Large intestine (tissue), 3 donors: ENCODE data around the gene RAD9A. TPM values are rescaled to one million over a fixed set of nuclear protein-coding genes. Genes with fewer than 3 reads are reported as not detected.
"Not testable (repeated sequence)": the region's sequence is repeated elsewhere in the genome, so short reads cannot be mapped to it uniquely, and the experiment has no call there.

Experiments used
- DNase-seq, 2 donors: peaks; one replicate each; pipeline versions ENCODE4 v3.0.0 to v3.0.0-alpha.2; 2013
- H3K27ac ChIP-seq: one replicate; pipeline ENCODE4 v1.5.1; 2013; ENCODE audit warnings: low read length
- H3K27me3 ChIP-seq: 2 replicates; pipeline ENCODE4 v1.6.1; 2013; ENCODE audit warnings: low read length; ENCODE audit not compliant: control insufficient read depth, insufficient read depth
- H3K36me3 ChIP-seq: 2 replicates; pipeline ENCODE4 v1.6.1; 2013; ENCODE audit warnings: low read length; ENCODE audit not compliant: control insufficient read depth, insufficient read depth
- H3K4me1 ChIP-seq: one replicate; pipeline ENCODE4 v1.6.1; 2013; ENCODE audit warnings: low read length; ENCODE audit not compliant: control insufficient read depth, insufficient read depth
- H3K4me3 ChIP-seq: one replicate; pipeline ENCODE4 v1.5.1; 2013; ENCODE audit warnings: low read length
- H3K9me3 ChIP-seq: one replicate; pipeline ENCODE4 v1.6.1; 2013; ENCODE audit warnings: mild to moderate bottlenecking, low read depth, low read length, moderate library complexity; ENCODE audit not compliant: control insufficient read depth
- WGBS: methylation state at CpG from one replicate; pipeline ENCODE4 v1.1.5; 2013; ENCODE audit warnings: low lambda C conversion rate; ENCODE audit not compliant: insufficient coverage; 5-methylcytosine and 5-hydroxymethylcytosine counted together
- polyA plus RNA-seq: library from polyadenylated mRNA; unstranded; fragments of 120-200 nt; gene quantifications from one replicate; pipeline ENCODE4 v1.2.1, GENCODE V29; 2013

Gene RAD9A
- polyA plus RNA-seq, 1 donor = 22.1 TPM

DNA sequence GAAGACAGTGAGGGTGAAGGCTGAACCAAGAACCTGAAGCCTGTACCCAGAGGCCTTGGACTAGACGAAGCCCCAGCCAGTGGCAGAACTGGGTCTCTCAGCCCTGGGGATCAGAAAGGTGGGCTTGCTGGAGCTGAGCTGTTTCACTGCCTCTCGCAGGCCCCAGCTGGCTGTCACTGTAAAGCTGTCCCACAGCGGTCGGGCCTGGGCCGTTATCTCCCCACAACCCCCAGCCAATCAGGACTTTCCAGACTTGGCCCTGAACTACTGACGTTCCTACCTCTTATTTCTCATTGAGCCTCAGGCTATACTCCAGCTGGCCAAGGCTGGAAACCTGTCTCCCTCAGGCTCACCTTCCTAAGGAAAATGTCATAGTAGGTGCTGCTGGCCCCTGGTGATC is 5.8 kb downstream of the RAD9A start:
- no peak overlapping the region for H3K27ac ChIP-seq
- H3K4me3 ChIP-seq = no peak overlapping the region
- H3K9me3 ChIP-seq = no peaks in the 10 kb centered on the region
- no peaks in the 10 kb centered on the region for H3K27me3 ChIP-seq
- no peak for DNase-seq
- H3K36me3 ChIP-seq = peaks cover 55% of the 10 kb centered on the region
- WGBS = no CpG with 5 or more reads among the region's 6 CpGs
- peaks cover 19% of the 10 kb centered on the region for H3K4me1 ChIP-seq

DNA sequence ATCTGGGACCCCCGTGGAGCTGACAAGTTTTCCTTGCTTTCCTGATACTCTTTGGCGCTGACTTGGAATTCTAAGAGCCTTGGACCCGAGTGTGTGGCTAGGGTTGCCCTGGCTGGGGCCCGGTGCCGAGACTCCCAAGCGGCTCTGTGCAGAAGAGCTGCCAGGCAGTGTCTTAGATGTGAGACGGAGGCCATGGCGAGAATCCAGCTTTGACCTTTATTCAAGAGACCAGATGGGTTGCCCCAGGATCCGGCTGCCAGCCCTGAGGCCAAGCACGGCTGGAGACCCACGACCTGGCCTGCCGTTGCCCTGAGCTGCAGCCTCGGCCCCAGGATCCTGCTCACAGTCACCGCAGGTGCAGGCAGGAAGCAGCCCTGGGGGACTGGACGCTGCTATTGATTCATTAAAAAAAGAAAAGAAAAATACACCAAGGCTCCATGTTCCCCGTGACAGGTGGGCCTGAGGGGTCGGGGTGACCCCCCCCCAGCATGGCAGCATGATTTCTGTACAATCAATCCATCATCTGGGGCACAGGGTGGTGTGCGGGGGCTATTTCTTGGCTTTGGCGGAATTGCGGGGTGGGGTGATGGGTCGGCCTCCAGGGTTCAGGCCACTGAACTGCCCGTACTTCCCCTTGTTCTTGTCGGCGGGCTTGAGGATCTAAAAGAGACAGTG is 6.3 kb downstream of the RAD9A start:
- H3K27me3 ChIP-seq = no peaks in the 10 kb centered on the region
- H3K4me1 ChIP-seq = peaks cover 20% of the 10 kb centered on the region
- WGBS = no CpG with 5 or more reads among the region's 24 CpGs
- no peak for DNase-seq
- peaks cover 55% of the 10 kb centered on the region for H3K36me3 ChIP-seq
- no peak overlapping the region for H3K27ac ChIP-seq
- H3K9me3 ChIP-seq = no peaks in the 10 kb centered on the region
- H3K4me3 ChIP-seq = no peak overlapping the region

DNA sequence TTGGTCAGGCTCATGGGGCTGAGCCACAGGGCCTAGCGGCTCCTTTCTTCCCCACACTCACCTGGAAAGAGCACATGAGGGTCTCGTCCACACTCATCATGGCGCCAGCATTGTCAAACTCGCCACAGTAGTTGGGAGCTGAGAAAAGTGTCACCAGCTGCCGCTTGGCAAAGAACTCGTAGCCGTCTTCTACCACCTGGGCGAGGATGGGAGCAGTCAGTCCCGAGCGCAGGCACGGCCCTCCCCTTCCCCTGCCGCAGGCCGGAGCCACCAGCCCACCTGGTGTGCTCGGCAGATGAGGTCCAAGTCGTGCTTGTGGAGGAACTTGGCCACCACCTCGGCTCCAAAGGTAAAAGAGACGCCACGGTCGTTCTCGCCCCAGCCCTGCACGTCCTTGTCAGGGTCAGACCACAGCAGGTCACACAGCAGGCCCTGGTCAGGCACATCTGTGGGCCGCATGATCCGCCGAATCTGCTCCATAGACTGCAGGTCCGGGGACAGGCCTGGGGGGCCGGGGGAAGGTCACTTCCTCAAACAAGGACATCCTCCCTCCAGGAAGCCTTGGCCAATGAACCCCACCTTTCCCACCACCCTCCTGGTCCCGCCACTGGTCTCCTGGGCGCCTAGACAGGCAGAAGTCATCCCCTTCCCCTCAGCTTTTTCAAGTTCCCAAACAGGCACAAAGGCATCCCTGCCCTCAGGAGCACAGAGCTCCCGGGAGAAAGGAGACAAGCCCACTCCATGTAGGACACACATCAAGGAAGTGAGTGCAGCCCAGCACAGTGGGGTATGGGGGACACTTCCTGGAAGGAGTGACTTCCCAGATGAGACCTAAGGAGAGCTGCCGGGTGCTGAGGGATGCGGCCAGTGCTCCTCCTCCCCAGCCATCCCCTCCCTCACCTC is 7.1 kb downstream of the RAD9A start:
- H3K9me3 ChIP-seq = no peaks in the 10 kb centered on the region
- DNase-seq = no peak
- no peak overlapping the region for H3K27ac ChIP-seq
- peaks cover 51% of the 10 kb centered on the region for H3K36me3 ChIP-seq
- whole genome bisulfite sequencing = no CpG with 5 or more reads among the region's 31 CpGs
- no peaks in the 10 kb centered on the region for H3K27me3 ChIP-seq
- H3K4me1 ChIP-seq = peaks cover 24% of the 10 kb centered on the region
- H3K4me3 ChIP-seq = no peak overlapping the region

DNA sequence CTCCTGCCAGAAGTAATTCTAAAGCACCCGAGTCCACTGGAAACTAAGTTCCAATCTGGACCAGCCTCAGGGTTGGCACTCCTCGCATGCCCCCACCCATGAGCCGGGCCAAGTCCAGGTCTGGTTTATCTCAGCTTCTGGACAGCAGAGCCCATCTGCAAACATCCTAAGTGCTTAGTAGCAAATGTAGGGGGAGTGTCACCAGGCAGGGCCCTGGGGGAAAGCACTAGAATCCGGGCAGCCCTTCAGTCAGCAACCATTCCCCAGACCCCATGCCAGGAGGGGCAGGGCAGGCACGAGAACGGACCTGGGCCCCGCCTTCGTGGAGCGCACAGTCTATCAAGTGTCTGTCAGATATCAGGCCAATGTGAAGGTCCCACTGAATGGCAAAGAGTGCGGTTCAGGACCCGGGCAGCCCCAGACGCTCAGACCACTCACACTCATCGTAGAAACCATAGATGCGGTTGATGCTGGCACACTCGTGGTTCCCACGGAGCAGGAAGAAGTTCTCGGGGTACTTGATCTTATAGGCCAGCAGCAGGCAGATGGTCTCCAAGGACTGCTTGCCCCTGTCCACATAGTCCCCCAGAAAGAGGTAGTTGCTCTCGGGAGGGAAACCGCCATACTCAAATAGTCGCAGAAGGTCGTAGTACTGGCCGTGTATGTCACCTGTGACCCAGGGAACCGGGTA is 8.6 kb downstream of the RAD9A start:
- no peaks in the 10 kb centered on the region for H3K9me3 ChIP-seq
- H3K27me3 ChIP-seq = no peaks in the 10 kb centered on the region
- no peak overlapping the region for H3K27ac ChIP-seq
- H3K4me3 ChIP-seq = peak overlapping the region; percentile 100
- DNase-seq = peak in 1 of 2 donors; percentile 36
- no CpG with 5 or more reads among the region's 23 CpGs for WGBS
- peaks cover 42% of the 10 kb centered on the region for H3K36me3 ChIP-seq
- peaks cover 31% of the 10 kb centered on the region for H3K4me1 ChIP-seq

DNA sequence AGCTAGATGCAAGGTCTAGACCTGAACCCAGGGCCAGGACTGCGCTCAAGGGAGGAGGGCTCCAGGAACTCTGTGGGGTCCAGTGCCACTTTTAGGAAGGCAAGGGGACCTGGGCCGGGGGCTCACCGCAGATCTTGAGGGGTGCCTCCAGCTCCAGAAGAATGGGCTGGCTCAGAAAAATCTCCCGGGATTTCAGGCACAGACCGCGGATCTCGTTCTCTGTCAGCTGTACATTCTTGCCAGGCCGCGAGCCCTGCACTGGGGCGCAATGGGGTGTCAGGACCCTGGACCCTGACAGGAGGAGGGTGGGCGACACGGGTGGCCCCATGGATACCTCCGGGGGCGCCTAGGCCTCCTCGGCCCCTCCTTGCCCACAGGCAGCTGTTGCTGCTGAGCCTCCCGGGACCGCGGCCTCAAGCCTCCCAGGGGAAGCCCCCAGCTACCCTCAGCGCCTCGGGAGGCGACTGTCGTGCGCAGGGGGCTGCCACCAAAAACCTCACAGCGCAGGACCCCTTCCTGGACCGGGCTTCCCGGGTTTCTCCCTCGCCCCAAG is 9.2 kb downstream of the RAD9A start:
- Histone ChIP-seq H3K9me3 (no peaks in the 10 kb centered on the region), H3K36me3 (peaks cover 37% of the 10 kb centered on the region), H3K27me3 (no peaks in the 10 kb centered on the region), H3K4me3 (peak overlapping the region; percentile 100), H3K27ac (peak overlapping the region; percentile 63), H3K4me1 (peaks cover 32% of the 10 kb centered on the region)
- DNase-seq = no peak
- no CpG with 5 or more reads among the region's 27 CpGs for WGBS

DNA sequence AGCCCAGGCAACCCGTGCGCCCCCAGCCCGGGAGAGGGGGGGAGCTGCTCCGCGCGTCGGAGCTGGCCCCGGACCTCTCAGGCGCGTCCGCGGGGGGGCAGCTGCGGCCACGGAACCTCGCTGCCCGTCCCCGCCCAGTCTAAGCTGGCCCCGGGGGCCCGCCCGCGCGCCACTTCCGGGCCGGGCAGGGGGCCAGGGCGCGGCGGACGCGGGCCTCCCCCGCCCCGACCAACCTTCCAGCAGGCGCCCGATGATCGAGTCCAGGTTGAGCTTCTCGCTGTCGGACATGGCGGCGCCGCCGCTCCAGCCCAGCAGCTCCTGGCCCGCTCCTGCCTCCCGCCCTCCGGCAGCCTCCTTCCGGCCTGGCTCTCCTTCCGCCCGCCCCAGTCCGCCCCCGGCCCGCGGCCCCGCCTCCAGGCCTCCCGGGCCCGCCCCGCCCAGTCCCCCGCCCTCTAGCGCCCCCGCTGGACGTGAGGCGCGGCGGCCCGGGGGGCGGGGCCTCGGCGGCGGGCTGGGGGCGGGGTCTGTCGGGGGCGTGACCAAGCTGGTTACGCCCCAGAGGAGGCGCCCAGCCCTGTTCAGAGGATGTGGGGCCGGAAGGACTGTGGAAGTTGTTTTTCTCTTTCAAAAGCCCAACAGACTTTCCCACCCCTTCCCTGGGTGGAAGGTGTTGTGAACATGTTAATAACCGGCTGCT is 9.9 kb downstream of the RAD9A start, which contains the start of gene PPP1CA:
Gene PPP1CA, minus strand, starts transcription at position 364 of the 697 bp plus-strand sequence. Its CDS starts 76 bp downstream, at position 288.
- peaks cover 31% of the 10 kb centered on the region for H3K36me3 ChIP-seq
- peaks cover 32% of the 10 kb centered on the region for H3K4me1 ChIP-seq
- H3K4me3 ChIP-seq = peak within 1 kb of the TSS; percentile 100
- no peaks in the 10 kb centered on the region for H3K27me3 ChIP-seq
- no peaks in the 10 kb centered on the region for H3K9me3 ChIP-seq
- peak; percentile 82 to 91 for DNase-seq
- H3K27ac ChIP-seq = peak within 1 kb of the TSS; percentile 96
- WGBS = no CpG with 5 or more reads among the region's 73 CpGs

DNA sequence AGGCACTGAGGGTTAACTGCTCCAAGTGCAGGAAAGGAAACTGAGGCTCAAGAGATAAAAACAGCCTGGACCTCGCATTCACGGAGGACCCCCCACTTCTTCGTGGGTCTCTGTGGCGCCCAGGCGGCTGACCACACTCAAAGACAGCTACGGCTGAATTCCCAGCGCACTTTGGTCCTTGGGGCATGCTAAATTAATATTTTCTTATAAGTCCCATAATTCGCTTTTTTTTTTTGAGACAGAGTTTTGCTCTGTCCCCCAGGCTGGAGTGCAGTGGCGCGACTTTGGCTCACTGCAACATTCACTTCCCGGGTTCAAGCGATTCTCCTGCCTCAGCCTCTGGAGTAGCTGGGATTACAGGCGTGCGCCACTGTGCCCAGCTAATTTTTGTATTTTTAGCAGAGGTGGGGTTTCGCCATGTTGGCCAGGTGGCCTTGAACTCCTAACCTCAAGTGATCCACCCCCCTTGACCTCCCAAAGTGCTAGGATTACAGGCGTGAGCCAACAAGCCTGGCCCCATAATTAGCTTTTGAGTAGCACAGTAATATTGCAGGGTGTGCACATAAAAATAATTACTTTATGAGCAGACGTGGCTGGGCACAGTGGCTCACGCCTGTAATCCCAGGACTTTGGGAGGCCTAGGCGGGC is 10.5 kb downstream of the RAD9A start:
- Histone ChIP-seq H3K36me3 (peaks cover 25% of the 10 kb centered on the region), H3K4me3 (peak overlapping the region; percentile 53), H3K27ac (peak overlapping the region; percentile 96), H3K4me1 (peaks cover 32% of the 10 kb centered on the region)
- H3K9me3 ChIP-seq, DNase-seq, H3K27me3 ChIP-seq: not testable (repeated sequence)
- WGBS = 80% methylated on average over 3 of the region's 19 CpGs

DNA sequence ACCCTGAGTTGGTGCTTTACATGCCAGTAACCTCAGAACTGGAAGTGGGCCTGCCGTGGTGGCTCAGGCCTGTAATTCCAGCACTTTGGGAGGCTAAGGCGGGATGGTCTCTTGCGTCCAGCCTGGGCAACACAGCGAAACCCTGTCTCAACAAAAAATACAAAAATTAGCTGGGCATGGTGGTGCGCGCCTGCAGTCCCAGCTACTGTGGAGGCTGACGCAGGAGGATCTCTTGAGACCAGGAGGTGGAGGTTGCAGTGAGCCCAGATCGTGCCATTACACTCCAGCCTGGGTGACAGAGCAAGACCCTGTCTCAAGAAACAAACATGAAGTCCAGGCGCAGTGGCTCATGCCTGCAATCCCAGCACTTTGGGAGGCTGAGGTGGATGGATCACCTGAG is 11.3 kb downstream of the RAD9A start:
- not testable (repeated sequence) for H3K27me3 ChIP-seq, DNase-seq, H3K27ac ChIP-seq, H3K4me3 ChIP-seq, H3K9me3 ChIP-seq
- no CpG with 5 or more reads among the region's 9 CpGs for WGBS
- peaks cover 17% of the 10 kb centered on the region for H3K36me3 ChIP-seq
- H3K4me1 ChIP-seq = peaks cover 32% of the 10 kb centered on the region

DNA sequence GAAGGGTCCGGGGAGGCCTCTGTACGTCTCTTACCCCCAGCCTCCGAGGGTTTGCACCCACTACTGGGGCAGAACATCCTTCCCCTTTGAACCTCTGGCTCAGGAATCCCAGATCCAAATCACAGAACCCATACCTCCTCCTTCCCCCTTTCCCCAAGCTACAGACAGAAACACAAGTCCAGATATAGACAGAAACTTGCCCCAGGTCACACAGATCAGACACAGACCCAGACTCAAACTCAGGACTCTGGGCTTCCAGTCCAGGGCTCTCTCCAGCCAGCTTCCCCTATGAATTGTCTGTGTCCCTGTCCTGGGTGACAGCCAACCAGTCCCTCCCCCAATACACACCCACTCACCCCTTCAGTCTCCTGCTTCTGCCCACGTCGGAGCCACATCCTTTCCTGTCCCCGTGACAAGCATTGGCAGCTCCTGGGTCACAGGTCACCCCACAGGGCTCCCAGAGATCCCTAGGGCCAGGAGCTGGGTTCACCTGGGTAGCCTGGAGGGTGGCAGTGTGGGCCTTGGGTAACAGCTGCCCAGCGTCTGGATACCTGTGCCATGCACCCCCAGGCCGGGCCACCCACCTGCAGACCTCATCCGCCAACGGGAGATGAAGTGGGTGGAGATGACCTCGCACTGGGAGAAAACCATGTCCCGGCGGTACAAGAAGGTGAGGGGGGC is 12.9 kb downstream of the RAD9A start:
- peaks cover 2% of the 10 kb centered on the region for H3K36me3 ChIP-seq
- peaks cover 28% of the 10 kb centered on the region for H3K4me1 ChIP-seq
- no CpG with 5 or more reads among the region's 13 CpGs for WGBS
- no peak overlapping the region for H3K27ac ChIP-seq
- peaks cover 6% of the 10 kb centered on the region for H3K27me3 ChIP-seq
- no peak for DNase-seq
- no peaks in the 10 kb centered on the region for H3K9me3 ChIP-seq
- peak overlapping the region; percentile 11 for H3K4me3 ChIP-seq
